ENCODE measurements around the gene GLT6D1.

Gene GLT6D1

DNA sequence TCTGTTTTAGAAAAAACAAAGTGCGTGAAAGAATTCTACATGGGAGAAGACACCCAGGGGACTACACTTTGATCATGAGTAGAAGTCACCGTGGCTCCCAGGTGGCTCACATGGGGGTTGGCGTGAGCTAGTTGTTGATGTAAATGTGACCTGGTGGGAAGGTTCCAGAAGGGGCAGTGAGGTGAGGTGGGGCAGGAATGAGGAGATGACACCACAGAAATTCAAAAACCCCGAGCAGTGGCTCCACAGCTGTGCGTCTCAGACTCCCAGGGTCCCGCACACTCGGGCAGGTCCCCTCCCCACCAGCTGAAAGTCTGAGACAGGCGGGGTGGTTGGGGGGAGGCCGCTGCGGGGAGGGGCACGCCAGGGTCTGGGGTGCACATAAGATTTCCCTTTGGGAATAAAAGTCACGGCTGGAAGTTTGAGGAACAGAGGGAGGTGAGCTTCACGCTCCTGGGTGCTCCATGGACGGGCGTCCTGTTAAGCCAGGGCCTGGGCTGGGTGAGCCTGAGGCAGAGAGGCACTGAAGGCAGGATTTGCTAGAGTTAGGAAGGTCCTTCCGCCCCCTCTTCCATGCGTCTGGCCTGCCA, 29.9 kb downstream of the GLT6D1 start:
- H3K4me3 ChIP-seq (ENCODE audit: low read depth, low read length) = no peak overlapping the region

DNA sequence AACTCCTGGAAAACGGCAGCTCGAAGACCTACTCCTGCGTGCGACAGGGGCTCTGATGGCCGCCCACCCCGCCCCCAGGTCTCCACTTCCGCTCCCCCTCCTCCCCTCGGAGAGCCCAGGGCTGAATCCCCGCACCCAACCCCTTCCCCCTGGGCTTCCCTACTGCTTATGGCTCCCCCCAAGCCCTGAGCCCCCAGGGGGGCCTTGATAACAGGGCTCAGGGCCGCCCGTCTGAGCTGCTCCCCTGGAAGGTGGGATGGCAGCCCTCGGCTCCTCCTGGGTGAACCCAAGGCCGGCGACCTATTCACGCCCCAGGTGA, 30.4 kb downstream of the GLT6D1 start:
- no peak overlapping the region for H3K4me3 ChIP-seq (ENCODE audit: low read depth, low read length)

DNA sequence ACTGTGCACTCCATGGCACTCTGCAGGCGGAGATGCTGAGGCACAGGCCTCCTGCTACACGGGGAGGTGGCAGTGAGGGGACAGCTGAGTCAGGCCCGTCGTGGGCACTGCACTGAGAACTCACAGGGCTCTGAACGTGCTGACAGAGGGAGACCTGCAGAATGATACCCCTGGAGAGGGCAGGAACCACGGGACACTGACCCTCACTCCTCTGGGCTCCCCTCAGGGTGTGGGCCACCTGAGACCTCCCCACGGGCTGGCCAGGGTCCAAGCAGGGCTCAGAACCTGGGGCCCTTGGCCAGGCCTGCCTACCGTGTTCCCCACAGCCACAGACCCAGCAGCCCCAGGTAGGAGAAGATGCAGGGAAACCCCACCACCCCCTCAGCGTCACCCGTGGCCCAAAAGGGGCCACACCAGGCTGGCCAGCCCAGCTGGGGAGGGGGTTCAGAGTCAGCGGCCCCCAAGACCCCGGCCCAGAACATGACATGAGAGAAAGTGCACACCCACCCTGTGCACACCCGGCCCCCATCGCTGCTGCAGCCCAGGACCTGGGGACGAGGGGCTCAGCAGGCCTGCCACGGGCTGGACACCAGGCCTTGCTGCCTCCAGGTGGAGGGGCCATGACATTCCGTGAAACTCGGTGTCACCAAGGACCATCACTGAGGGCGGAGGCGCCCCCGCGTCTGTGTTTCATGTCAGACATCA, 30.9 kb downstream of the GLT6D1 start:
- no peak overlapping the region for H3K4me3 ChIP-seq (ENCODE audit: low read depth, low read length)

DNA sequence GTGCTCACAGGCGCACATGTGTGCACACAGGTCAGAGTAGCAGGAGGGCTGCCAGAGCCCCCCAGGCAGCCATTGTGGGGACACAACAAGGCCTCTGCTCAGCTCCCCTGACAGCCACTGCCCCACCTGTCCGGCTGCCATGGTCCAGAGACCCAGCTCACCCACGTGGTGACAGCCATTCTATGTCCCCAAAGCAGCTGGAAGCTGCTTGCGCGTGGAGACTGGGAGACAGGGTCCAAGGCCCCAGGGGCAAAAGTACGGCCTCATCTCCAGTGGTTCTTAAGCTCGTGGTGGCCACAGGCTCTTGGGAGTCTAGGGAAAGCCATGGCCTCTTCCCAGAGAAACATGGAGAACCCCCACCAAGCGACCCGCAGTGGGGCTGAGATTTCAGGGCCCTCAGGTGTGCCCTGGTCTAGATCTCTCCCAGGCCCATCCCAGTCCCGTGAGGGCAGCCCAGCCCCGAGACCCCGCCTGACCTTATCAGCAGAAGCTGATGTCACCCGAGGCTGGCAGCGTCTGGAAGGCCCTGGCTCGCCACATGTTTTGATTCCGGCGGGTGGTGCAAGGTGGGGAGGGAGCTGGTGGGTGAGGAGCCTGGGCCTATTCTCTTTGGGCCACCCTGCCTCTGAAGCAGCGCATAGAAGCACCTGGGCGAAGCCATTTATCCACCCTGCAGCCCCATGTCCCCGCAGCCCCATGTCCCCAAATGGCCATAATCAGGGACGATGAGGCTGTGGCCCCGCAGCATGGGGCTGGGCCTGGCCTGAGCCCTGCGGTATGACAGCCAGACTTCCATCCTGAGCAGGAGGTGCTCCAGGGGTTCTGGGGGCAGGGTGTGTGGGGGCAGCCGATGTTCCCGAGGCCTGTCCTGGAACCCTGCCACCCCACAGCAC, 31.7 kb downstream of the GLT6D1 start:
- no peak overlapping the region for H3K4me3 ChIP-seq (ENCODE audit: low read depth, low read length)

DNA sequence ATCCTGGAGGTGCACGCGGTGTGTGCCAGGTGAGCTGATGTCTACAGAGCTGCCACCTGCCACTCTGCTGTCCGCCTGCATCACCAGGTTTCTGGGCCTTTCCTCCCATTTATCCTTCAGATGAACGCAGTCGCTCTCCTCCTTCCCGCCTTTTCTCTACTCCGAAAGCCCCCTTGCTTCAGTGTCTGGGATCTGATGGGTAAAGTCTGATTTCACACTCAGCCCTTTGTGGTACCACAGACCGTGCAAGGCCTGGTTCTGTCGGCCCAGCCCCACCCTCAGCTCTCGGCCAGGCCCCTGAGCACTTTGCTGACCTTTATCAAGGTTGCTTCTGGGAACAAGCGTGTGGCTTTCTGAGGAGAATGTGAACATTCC, 32.5 kb downstream of the GLT6D1 start:
- H3K4me3 ChIP-seq (ENCODE audit: low read depth, low read length) = no peak overlapping the region

DNA sequence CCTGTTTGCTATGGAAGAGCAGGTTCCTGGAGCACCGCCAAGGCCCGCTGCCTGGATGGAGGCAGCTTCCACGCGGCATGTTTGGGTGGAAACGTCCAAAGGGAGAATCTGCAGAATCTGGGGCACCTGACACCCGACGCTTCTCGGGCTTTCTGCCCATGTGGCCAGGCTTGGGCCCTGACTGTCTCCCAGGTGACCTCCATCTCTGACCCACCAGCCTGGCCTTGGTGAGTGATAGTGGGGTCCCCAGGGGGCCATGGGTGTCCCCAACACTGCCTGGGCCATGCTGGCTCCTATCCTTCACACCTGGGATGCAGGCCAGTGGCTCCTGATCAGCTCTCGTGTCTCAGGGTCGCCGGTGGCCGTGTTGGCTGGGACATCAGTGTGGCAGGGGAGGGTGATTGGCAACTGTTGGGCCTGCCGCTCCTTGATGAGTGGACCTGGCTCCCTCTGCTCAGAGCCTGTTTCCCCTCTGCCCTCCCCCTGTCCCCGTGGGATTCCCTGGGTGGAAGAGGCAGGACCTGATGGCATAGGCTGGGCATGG, 34.0 kb downstream of the GLT6D1 start:
- no peak overlapping the region for H3K4me3 ChIP-seq (ENCODE audit: low read depth, low read length)

DNA sequence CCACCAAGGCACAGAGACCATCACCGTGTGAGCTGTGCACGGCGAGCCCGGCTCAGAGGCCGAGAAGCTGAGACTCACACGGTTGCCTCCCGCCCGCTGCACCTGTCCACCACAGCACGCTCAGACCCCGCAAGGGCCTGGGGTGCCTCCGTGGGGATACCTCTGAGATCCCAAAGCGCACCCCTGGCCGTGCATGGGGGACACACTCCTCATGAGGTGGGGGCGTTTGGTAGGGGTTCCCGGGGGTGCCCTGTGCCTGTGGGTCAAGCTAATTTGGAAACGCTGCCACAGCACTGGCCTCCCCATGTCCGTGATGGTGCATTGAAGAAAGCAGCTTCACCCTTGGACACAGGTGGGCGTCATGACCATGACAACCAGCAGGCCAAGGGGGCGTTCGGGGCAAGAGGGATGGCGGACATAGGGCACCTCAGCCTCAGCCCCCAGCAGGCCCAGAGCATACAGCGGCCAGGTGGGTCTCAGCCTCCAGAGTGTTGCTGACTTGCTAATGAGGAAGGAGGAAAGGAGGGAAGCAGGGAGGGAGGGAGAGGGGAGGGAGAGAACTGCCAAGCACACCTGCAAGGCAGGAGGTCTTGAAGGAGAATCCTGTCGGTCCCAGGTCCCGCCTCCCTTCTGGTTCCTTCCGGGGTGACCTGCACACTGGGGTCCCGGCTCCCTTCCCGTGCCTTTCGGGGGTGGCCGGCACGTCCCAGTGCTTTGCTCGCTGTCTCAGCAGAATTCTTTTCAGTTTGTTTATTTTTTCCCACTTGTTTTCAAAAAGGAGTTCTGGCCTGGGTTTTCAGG, 34.7 kb downstream of the GLT6D1 start:
- H3K4me3 ChIP-seq (ENCODE audit: low read depth, low read length) = no peak overlapping the region

DNA sequence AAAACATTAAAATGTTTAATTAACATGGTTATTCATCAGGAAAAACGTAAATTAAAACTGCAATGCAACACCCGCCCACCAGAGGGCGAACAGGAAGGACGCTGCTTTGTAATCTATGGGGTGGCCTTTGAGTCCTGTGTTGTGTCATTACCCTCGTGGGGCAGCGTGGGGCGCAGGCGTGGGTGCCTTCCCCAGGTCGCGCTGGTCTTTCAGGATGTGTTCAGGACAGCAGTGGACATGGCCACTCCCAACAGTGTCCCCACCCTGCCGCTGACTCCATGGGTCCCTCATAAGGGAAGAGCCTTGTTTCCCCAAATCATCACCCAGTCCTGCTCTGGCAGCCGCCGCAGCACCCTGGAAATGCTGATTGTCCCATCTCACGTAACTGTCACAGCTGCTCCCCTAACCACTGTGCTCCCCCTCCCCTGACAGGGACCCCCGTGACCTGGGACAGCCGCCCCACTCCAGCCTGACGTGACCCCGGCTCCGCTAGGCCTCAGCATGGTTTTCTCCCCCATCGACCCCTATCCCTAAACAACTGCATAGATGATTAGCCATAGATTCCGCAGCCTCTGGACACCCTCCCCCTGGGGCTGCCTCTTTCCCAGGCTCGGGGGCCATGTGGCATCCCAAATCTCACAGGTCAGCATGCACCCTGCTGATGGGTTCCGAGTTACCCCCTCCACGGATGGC, 36.4 kb downstream of the GLT6D1 start:
- no peak overlapping the region for H3K4me3 ChIP-seq (ENCODE audit: low read depth, low read length)

DNA sequence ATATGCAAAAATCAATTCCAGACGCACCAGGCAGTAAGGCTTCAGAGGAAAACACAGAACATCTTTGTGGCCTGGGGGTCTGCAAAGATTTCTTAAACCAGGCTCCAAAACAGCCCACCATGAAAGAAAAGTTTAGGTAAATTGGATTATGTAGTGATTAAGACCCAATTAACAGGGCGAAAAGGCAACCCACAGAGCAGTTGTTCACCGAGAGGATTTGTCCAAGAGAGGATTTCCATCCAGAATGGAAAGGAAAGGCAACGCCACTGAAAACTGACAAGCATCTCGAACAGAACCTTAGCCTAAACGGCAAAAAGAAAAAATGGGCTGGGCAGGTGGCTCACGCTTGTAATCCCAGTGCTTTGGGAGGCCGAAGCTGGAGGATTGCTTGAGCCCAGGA, 37.4 kb downstream of the GLT6D1 start:
- no peak overlapping the region for H3K4me3 ChIP-seq (ENCODE audit: low read depth, low read length)

DNA sequence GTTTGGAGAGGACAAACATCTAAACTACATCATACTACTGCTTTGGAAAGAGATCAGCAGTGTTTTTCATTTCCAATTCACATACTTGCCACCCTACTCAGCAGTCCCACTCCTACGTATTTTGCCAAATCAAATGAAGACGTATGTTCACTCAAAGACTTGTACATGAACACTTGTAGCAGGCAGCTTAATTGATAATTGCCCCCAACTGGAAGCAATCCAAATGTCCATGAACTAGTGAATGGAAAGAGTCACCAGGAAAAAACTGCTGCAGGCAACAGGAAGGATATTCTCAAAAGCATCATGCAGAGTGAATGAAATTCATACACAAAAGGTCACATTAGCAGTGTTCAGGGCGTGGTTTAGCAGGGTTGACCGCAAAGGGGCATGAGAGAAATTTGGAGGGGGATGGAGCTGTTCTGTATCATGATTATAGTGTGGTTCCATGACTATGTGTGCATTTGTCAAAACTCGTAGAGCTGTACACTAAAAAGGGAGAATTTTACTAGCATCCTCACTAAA, 39.0 kb downstream of the GLT6D1 start:
- no peak overlapping the region for H3K4me3 ChIP-seq (ENCODE audit: low read depth, low read length)

DNA sequence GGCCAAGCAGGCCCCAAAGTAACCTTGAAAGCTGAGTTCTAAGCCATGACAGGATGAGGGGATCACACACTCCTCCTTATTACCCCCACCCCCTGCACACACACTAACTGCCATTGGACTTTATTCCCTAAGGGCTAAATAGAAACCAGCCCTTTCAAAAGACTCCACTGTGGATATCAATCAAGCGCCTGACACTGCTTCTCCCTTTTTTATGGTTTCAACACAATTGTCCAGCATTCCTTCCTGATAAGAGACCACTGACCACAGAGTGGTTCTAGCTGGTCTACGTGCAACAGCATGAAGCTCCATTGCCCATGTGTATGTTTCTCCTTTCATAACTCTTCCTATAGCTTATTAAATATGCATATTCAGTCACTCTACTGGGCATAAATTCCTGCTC, 43.1 kb downstream of the GLT6D1 start:
- H3K4me3 ChIP-seq (ENCODE audit: low read depth, low read length) = no peak overlapping the region

DNA sequence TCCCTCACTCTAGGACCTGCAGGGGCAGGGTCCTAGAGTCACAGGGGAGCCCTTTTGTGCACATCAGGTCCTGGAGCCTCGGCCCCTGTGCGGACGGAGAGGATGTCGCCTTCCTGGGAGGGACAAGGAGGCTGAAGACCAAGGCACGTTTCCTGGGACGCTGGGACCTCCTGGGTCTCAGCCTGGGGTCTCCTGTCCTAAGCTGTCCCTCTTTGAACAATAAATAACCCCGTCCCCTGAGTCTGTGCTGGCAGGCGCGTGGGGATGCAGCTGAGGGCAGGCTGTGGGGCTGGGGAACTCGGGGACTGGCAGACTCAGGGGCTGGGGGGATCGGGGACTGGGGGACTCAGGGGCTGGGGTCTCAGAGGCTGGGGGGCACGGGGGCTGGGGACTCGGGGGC, 46.7 kb downstream of the GLT6D1 start:
- H3K4me3 ChIP-seq (ENCODE audit: low read depth, low read length) = no peak overlapping the region

DNA sequence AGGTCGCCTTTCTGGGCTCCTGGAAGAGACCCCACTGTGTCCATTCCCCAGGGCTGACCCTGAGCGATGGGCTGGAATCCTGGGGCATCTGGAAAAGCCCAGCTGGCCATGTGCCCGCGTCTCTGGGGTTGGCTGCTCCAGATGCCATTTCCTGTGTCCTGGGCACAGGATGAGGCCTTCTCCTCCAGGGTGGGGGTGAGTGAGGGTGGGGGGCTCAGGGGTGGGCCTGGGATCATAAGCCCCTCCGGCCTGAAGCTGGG, 47.1 kb downstream of the GLT6D1 start:
- no peak overlapping the region for H3K4me3 ChIP-seq (ENCODE audit: low read depth, low read length)

DNA sequence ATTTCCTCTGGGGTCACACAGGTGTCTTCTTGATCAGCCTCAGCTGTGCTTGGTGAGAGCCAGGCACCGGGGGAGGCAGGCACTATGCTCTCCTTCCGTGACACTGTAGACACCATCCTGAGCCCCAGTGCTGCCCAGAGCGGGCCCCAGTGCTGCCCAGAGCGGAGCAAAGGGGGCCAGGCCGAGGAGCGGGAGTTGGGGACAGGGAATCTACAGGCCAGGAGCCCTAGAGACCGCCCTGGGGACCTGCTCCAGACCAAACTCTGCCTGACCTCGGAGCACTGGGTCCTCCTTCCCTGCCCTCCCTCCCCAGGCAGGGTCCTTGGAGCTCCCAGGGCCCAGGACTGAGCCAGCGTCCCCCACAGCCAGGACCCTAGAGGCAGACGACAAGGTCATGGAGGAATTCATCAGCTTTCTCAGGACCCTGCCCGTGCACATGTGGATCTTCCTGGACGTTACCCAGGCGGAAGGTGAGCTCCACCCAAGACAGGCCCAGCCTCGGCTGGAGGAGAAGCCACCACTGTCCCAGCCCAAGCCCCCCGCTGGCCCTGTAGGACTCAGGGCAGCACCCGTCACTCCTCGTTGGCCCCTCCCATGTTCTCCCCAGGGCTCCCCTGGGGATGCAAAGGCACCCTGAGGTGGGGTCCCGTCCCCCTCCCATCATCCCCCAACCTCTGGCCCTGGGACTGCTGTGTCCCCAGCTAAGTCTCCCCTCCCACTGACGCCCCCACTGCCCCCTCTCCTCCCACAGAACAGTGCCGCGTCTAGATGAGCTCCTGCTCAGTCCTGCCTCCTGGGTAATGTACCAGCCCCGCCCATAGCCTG, 47.6 kb downstream of the GLT6D1 start:
- no peak overlapping the region for H3K4me3 ChIP-seq (ENCODE audit: low read depth, low read length)

DNA sequence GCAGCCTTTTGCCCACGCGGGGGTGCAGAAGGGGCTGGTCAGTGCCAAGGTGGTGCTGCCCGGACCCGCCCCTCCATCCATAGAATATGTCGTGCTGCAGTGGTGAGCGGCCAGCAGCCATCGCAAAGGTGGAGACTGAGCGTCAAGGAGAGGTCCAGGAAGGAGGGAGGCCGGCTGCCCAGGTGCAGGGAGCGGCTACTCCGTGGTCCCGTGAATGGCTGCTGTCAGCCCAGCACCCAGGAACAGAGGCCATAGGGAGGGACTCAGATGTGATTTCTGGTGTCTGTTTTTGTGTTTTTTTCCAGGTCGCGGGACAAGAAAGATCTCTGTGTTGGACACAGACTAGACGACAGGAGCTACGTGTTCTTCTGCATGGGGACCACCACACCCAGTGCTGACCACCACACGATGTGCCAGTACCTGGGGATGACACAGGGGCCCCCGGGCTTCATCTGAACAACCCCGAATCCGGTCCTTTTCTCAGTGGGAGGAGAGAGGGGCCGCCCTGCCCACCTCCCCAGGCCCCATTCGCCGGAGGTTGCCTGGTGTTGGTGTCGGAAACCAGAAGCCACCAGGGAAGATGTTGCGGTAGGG, 48.8 kb downstream of the GLT6D1 start:
- H3K4me3 ChIP-seq (ENCODE audit: low read depth, low read length) = no peak overlapping the region

DNA sequence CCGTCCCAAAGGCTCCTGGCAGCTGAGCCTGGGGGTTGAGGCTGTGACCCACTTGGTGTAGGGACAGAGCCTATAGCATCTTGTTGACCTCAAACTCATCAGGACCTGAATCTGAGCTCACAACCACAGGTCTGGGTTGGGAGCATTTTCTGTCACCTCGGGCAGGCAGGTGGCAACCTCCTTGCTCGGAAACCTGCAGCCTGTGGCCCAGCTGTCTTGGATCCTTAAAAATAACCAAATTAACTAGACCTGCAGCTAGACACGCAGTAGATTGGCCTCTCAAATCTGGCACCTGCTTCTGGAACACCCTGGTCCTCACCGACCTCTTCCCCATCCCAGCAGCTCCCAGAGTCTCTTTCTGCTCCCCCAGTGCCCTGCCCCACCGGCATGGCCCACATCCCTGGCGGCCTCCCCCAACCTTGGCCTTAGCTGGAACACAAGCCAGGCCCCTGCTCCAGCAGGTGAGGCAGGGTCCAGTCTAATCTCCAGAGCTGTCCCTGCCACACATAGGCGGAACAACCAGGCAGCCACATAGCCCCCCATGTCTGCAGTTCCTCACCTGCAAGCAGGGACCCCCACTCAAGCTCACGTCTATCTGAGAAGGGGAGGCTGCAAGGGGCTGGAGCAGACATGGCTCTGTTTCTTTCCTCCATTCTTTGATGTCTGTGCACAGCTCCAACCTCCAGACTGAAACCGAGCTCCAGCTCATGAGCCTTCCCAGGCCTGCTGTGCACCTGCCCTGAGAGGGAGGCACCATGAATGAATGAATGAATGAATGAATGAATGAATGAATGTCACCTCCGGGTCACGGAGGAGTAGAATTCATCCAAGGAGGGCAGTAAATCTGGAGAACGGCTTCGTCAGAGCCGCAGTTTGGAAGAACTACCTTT, 49.5 kb downstream of the GLT6D1 start:
- H3K4me3 ChIP-seq (ENCODE audit: low read depth, low read length) = no peak overlapping the region

DNA sequence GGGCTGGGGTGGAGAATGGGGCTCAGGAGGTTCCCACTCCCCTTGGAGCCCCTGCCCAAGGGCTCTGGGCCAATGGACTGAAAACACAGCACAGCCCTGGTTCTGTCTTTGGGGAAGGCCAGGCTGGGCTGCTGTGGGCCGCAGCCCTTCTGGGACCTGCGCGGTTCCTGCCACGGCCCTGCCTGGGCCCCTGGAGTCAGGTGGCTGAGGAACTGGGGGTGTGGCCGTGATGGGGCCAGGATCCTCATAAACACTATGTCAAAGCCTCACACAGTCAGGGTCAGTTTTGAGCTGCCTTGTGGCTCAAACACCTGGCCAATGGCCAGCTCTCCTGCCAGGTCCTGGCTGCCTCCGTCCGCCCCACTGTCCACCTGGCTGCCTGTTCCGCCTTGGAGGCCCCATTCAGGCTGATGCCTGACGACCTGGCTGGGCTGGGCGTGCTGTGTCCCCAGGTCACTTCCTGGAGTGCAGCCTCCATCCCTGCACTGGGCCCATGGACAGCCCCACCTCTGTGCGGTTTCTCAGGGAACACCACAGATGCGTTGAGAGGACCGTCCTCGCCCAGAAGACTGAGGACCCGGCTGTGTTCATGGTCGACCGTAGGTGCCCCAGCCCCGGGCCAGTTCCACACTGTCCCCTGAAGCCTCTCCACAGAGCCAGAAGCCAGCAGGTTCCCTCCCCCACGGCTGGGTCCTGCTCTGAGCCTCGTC, 50.3 kb downstream of the GLT6D1 start:
- H3K4me3 ChIP-seq (ENCODE audit: low read depth, low read length) = no peak overlapping the region

DNA sequence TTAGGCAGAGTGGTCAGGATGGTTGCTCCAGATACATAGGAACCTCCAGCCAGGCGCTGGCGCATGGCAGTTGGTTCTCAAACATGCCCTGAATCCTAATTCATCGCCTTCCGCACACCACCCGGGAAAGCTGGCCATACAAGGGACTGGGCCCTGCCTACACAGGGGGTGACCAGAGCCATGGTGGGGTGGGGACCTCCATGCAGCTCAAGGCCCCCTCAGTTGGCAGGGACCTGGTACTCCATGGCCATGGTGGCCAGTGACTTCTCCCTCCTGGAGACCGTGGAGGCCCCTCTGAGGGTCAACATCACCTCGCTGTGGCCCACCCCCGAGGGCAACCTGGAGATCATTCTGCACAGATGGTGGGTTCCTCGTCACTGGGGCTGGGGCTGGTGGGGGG, 51.0 kb downstream of the GLT6D1 start:
- H3K4me3 ChIP-seq (ENCODE audit: low read depth, low read length) = no peak overlapping the region

Measured in iPS-11a (cell line).